Measurements from ENCODE around the gene MPP3.

Gene MPP3, protein sequence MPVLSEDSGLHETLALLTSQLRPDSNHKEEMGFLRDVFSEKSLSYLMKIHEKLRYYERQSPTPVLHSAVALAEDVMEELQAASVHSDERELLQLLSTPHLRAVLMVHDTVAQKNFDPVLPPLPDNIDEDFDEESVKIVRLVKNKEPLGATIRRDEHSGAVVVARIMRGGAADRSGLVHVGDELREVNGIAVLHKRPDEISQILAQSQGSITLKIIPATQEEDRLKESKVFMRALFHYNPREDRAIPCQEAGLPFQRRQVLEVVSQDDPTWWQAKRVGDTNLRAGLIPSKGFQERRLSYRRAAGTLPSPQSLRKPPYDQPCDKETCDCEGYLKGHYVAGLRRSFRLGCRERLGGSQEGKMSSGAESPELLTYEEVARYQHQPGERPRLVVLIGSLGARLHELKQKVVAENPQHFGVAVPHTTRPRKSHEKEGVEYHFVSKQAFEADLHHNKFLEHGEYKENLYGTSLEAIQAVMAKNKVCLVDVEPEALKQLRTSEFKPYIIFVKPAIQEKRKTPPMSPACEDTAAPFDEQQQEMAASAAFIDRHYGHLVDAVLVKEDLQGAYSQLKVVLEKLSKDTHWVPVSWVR

GRCh38 chr17:43832976-43833829, at the start of gene MPP3:
TSS of gene MPP3 (minus strand) at chr17:43833146. CDS start at chr17:43831906, 1,240 bp downstream.
- ChIA-PET CTCF (interaction anchor here (0.6 to 5.0 kb wide), 3 partner anchors 11 to 78 kb away, joined by 3 to 29 read pairs (median 4); partner anchors contain the start of gene CD300LG), POLR2A (interaction anchor here (0.5 to 1.0 kb wide), 5 partner anchors 11 to 385 kb away, joined by 3 to 4 read pairs (median 3); partner anchors contain the start of gene CD300LG)
- Histone ChIP-seq H3K27ac (ENCODE audit: extremely low read depth, low read depth, low read length) (peak within 1 kb of the TSS; percentile 33; the same call in 1 of the 2 replicates), H3K9me3 (ENCODE audit: control insufficient read depth, insufficient read depth, low read depth, low read length) (no peaks in the 10 kb centered on the region), H3K4me3 (ENCODE audit: low read depth, low read length) (peak within 1 kb of the TSS; percentile 69), H3K4me1 (ENCODE audit: control insufficient read depth, insufficient read depth, low read length) (peaks cover 3% of the 10 kb centered on the region; the same call in 1 of the 2 replicates), H3K36me3 (ENCODE audit: control insufficient read depth in 2 of 2, insufficient read depth in 1 of 2, low read length in 2 of 2) (peaks cover 5 to 36% of the 10 kb centered on the region in 2 experiments; a peak in 2 of 3 replicates)
- TF ChIP-seq ZNF623 (tag by site-specific recombination; IDR thresholded peaks at IDR 0.05) (no peak), ZNF10 (tag by site-specific recombination; IDR thresholded peaks at IDR 0.05) (no peak), ZNF350 (tag by site-specific recombination; IDR thresholded peaks at IDR 0.05) (no peak), ZNF433 (tag by site-specific recombination; IDR thresholded peaks at IDR 0.05; ENCODE audit: low read depth) (no peak), ZNF660 (tag by site-specific recombination; IDR thresholded peaks at IDR 0.05) (no peak), ZNF341 (tag by site-specific recombination; IDR thresholded peaks at IDR 0.05; ENCODE audit: low read depth) (peak; percentile 93), BCL6B (tag by site-specific recombination; IDR thresholded peaks at IDR 0.05) (no peak), ZNF777 (tag by site-specific recombination; IDR thresholded peaks at IDR 0.05; ENCODE audit: borderline replicate concordance) (no peak), ZNF169 (tag by site-specific recombination; IDR thresholded peaks at IDR 0.05) (no peak), MYNN (tag by site-specific recombination; IDR thresholded peaks at IDR 0.05; ENCODE audit: borderline replicate concordance) (no peak), ZNF404 (tag by site-specific recombination; IDR thresholded peaks at IDR 0.05) (no peak), ZNF174 (tag by site-specific recombination; IDR thresholded peaks at IDR 0.05) (no peak), GLI2 (tag by site-specific recombination; IDR thresholded peaks at IDR 0.05; ENCODE audit: borderline replicate concordance, low read depth) (no peak), ZNF530 (tag by site-specific recombination; IDR thresholded peaks at IDR 0.05; ENCODE audit: low read depth) (no peak), SETDB1 (IDR thresholded peaks at IDR 0.05; ENCODE audit: insufficient read length, low read length) (no peak), SCRT1 (tag by site-specific recombination; IDR thresholded peaks at IDR 0.05; ENCODE audit: borderline replicate concordance) (no peak), ZBTB44 (tag by site-specific recombination; IDR thresholded peaks at IDR 0.05) (peak; percentile 36; the same call in 1 of the 2 replicates), ZEB2 (tag by site-specific recombination; IDR thresholded peaks at IDR 0.05) (peak; percentile 73), ZNF114 (tag by site-specific recombination; IDR thresholded peaks at IDR 0.05) (no peak), EGR2 (tag by site-specific recombination; IDR thresholded peaks at IDR 0.05; ENCODE audit: low read depth) (peak; percentile 62; the same call in 1 of the 2 replicates), ZNF391 (tag by site-specific recombination; IDR thresholded peaks at IDR 0.05; ENCODE audit: borderline replicate concordance, low read depth) (no peak)
- TF ChIP-seq, protein P1, sequence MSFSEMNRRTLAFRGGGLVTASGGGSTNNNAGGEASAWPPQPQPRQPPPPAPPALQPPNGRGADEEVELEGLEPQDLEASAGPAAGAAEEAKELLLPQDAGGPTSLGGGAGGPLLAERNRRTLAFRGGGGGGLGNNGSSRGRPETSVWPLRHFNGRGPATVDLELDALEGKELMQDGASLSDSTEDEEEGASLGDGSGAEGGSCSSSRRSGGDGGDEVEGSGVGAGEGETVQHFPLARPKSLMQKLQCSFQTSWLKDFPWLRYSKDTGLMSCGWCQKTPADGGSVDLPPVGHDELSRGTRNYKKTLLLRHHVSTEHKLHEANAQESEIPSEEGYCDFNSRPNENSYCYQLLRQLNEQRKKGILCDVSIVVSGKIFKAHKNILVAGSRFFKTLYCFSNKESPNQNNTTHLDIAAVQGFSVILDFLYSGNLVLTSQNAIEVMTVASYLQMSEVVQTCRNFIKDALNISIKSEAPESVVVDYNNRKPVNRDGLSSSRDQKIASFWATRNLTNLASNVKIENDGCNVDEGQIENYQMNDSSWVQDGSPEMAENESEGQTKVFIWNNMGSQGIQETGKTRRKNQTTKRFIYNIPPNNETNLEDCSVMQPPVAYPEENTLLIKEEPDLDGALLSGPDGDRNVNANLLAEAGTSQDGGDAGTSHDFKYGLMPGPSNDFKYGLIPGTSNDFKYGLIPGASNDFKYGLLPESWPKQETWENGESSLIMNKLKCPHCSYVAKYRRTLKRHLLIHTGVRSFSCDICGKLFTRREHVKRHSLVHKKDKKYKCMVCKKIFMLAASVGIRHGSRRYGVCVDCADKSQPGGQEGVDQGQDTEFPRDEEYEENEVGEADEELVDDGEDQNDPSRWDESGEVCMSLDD (tag by site-specific recombination; IDR thresholded peaks at IDR 0.05): no peak; the same call in 1 of the 2 replicates
- TF ChIP-seq, protein P2, sequence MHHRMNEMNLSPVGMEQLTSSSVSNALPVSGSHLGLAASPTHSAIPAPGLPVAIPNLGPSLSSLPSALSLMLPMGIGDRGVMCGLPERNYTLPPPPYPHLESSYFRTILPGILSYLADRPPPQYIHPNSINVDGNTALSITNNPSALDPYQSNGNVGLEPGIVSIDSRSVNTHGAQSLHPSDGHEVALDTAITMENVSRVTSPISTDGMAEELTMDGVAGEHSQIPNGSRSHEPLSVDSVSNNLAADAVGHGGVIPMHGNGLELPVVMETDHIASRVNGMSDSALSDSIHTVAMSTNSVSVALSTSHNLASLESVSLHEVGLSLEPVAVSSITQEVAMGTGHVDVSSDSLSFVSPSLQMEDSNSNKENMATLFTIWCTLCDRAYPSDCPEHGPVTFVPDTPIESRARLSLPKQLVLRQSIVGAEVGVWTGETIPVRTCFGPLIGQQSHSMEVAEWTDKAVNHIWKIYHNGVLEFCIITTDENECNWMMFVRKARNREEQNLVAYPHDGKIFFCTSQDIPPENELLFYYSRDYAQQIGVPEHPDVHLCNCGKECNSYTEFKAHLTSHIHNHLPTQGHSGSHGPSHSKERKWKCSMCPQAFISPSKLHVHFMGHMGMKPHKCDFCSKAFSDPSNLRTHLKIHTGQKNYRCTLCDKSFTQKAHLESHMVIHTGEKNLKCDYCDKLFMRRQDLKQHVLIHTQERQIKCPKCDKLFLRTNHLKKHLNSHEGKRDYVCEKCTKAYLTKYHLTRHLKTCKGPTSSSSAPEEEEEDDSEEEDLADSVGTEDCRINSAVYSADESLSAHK (tag by site-specific recombination; IDR thresholded peaks at IDR 0.05): 0 out of 2 replicates have a peak, but pooled peaks have one; percentile 18
- TF ChIP-seq, protein P3, sequence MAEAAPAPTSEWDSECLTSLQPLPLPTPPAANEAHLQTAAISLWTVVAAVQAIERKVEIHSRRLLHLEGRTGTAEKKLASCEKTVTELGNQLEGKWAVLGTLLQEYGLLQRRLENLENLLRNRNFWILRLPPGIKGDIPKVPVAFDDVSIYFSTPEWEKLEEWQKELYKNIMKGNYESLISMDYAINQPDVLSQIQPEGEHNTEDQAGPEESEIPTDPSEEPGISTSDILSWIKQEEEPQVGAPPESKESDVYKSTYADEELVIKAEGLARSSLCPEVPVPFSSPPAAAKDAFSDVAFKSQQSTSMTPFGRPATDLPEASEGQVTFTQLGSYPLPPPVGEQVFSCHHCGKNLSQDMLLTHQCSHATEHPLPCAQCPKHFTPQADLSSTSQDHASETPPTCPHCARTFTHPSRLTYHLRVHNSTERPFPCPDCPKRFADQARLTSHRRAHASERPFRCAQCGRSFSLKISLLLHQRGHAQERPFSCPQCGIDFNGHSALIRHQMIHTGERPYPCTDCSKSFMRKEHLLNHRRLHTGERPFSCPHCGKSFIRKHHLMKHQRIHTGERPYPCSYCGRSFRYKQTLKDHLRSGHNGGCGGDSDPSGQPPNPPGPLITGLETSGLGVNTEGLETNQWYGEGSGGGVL (tag by site-specific recombination; IDR thresholded peaks at IDR 0.05): peak; percentile 90
